Left ventricle myocardium inferior (tissue), 1 donor: Measurements from ENCODE around the gene CNGA3. TPM values are rescaled to one million over a fixed set of nuclear protein-coding genes. Genes with fewer than 3 reads are reported as not detected.

Source experiments
- DNase-seq: peaks from one replicate; pipeline ENCODE4 v3.0.0-alpha.2; 2020
- H3K27ac ChIP-seq: fragments of 200-600 bp; replicated peaks from 2 replicates; pipeline ENCODE4 v1.8.0; 2021
- H3K27me3 ChIP-seq: fragments of 200-600 bp; 2 replicates; pipeline ENCODE4 v1.8.0; 2021; ENCODE audit warnings: low read depth
- H3K36me3 ChIP-seq: fragments of 200-600 bp; 2 replicates; pipeline ENCODE4 v1.8.0; 2021
- H3K4me1 ChIP-seq: fragments of 200-600 bp; 2 replicates; pipeline ENCODE4 v1.8.0; 2021
- H3K4me3 ChIP-seq: fragments of 200-600 bp; 2 replicates; pipeline ENCODE4 v1.8.0; 2021; ENCODE audit warnings: mild to moderate bottlenecking, moderate library complexity
- H3K9me3 ChIP-seq: fragments of 200-600 bp; replicated peaks from 2 replicates; pipeline ENCODE4 v1.8.0; 2021
- CTCF ChIP-seq: fragments of 200-600 bp; IDR thresholded peaks from 2 replicates; pipeline ENCODE4 v1.8.0; 2021; ENCODE audit warnings: antibody characterized with exemption, mild to moderate bottlenecking, borderline replicate concordance
- intact Hi-C: fragments of 100-400 bp; cut with micrococcal nuclease; formaldehyde crosslinking; loops from one replicate; pipeline ENCODE4 v1.11.0; 2022
- total RNA-seq: library from RNA; stranded (reverse); fragmentation: NEBNext Ultra II Directional; extraction: Animal tissue kit (Norgen Biotek cat#: 25700); gene quantifications from one replicate; pipeline ENCODE4 v1.2.1, GENCODE V29; 2021
- donor health status: DM: no; HTN: yes; CAD: no; lungs with severe emphysema.

CNGA3 gene
- total RNA-seq, 1 donor from 2014 or later, result not detected

GRCh38 chr2:98436734-98437133 lies 90.5 kb downstream of the CNGA3 start:
- peak; percentile 46 for DNase-seq
- Histone ChIP-seq H3K27me3 (no peaks in the 10 kb centered on the region), H3K4me1 (peaks cover 4% of the 10 kb centered on the region), H3K36me3 (no peaks in the 10 kb centered on the region), H3K27ac (peak overlapping the region; percentile 75), H3K9me3 (peaks cover 47% of the 10 kb centered on the region), H3K4me3 (no peak overlapping the region)
- no peak for TF ChIP-seq CTCF
- intact Hi-C loops, result no loop called here

- Histone ChIP-seq H3K27ac (no peak overlapping the region), H3K4me3 (no peak overlapping the region)
Observed at GRCh38 chr2:98438190-98439133, 92.2 kb downstream of the CNGA3 start.

GRCh38 chr2:98441706-98442450 lies 95.6 kb downstream of the CNGA3 start:
- TF ChIP-seq CTCF, result no peak
- H3K27ac ChIP-seq, result no peak overlapping the region
- H3K9me3 ChIP-seq, result peaks cover 20% of the 10 kb centered on the region
- H3K27me3 ChIP-seq, result no peaks in the 10 kb centered on the region
- no peak overlapping the region for H3K4me3 ChIP-seq
- no peak for DNase-seq
- intact Hi-C loops, result no loop called here
- H3K4me1 ChIP-seq, result peaks cover 28% of the 10 kb centered on the region
- H3K36me3 ChIP-seq, result no peaks in the 10 kb centered on the region

More at GRCh38 chr2:98438190-98439133, 92.2 kb downstream of the CNGA3 start:
- Histone ChIP-seq H3K4me1 (peaks cover 4% of the 10 kb centered on the region), H3K9me3 (peaks cover 30% of the 10 kb centered on the region), H3K36me3 (no peaks in the 10 kb centered on the region), H3K27me3 (no peaks in the 10 kb centered on the region)
- intact Hi-C loops, result no loop called here
- DNase-seq, result no peak
- TF ChIP-seq CTCF, result no peak

- no peak for DNase-seq
- Histone ChIP-seq H3K4me3 (no peak overlapping the region), H3K4me1 (peaks cover 31% of the 10 kb centered on the region), H3K36me3 (no peaks in the 10 kb centered on the region), H3K27me3 (no peaks in the 10 kb centered on the region), H3K9me3 (peaks cover 20% of the 10 kb centered on the region), H3K27ac (no peak overlapping the region)
- intact Hi-C loops, result no loop called here
- no peak for TF ChIP-seq CTCF
Observed at GRCh38 chr2:98442488-98442887, 96.2 kb downstream of the CNGA3 start.

- intact Hi-C loops, result no loop called here
- peak; percentile 50 for TF ChIP-seq CTCF
- peaks cover 31% of the 10 kb centered on the region for H3K4me1 ChIP-seq
Observed at GRCh38 chr2:98444436-98445176, 98.3 kb downstream of the CNGA3 start, which contains the start of gene INPP4A. TSS of gene INPP4A (plus strand) at chr2:98444858. CDS start at chr2:98520049, 75,191 bp downstream.

More at GRCh38 chr2:98444436-98445176, 98.3 kb downstream of the CNGA3 start, which contains the start of gene INPP4A:
- Histone ChIP-seq H3K27me3 (no peaks in the 10 kb centered on the region), H3K9me3 (peaks cover 9% of the 10 kb centered on the region), H3K27ac (peak within 1 kb of the TSS; percentile 85), H3K36me3 (no peaks in the 10 kb centered on the region), H3K4me3 (peak within 1 kb of the TSS; percentile 91)
- peak; percentile 80 for DNase-seq
